22Rv1 (cell line): ENCODE results near the gene TET3.

Experiments
- CTCF ChIP-seq: fragments of 450-650 bp; IDR thresholded peaks from 2 replicates; pipeline ENCODE4 v1.5.1; 2017; ENCODE audit warnings: mild to moderate bottlenecking
- ZFX ChIP-seq: fragments of 450-650 bp; IDR thresholded peaks from 2 replicates; pipeline ENCODE4 v1.6.1; 2017; ENCODE audit warnings: antibody characterized with exemption, borderline replicate concordance

DNA sequence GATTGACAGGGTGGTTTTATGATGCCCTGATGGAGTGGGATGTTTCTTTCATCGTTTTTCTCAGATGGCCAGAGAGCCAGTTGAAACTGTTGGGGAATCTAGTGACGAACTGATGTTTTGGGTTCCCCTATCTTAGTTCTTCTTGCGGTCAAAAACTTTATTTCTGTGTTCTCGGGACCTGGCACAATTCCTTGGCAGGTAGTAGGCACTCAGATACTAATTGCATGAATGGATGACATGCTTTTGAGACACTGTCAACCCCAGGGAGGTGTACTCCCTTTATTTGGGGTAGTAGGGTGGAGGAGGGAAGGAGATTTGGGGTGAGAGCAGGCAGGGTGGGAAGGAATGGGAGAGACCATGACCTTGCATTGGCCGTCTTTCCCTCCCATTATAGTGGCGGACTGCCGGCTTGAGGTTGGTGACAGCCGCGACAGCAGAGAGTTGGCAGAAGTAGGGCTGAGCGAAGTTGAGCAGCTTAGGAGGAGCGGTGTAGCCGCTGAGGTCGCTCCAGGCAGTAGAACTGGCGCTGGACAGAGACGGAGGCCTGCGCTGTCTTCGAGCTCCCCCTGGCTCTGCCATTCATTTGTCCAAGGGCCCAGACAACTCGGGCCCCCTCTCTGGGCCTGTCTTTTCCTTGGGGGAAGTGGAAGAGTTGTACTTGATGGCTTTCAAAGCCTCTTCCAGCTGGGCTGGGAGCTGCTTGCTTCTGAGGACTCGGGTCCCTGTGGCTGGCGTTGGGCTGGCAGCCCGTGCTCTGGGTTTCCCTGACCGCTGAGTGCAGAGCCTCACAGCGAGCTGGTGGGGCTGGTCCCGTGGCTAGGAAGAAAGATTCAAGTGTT is 2.6 kb downstream of the TET3 start:
- TF ChIP-seq CTCF (no peak), ZFX (no peak)
